Tibial nerve (tissue), 4 donors: ENCODE data around the gene MAP7D1.

Experiments used
- EP300 ChIP-seq, 2 donors: sonication (generic); formaldehyde crosslinking; IDR thresholded peaks; one replicate each; pipeline ENCODE4 v1.6.1; 2017; ENCODE audit warnings: antibody characterized with exemption in 2 of 2, mild to moderate bottlenecking in 1 of 2
- POLR2A ChIP-seq, 2 donors: fragments of 450-650 bp; IDR thresholded peaks; one replicate each; pipeline ENCODE4 v1.6.1; 2017; ENCODE audit warnings: antibody characterized with exemption in 2 of 2, mild to moderate bottlenecking in 2 of 2, moderate library complexity in 2 of 2
- TF ChIP-seq, protein P1 (sequence below), 5 experiments: fragments of 200-600 bp in 3 of 5; fragments of 450-650 bp in 2 of 5; sonication (generic) in 3 of 5; IDR thresholded peaks; one replicate each; pipeline ENCODE4 v1.5.1; 2016 to 2019; ENCODE audit warnings: antibody characterized with exemption in 5 of 5, mild to moderate bottlenecking in 3 of 5, moderate library complexity in 2 of 5

DNA sequence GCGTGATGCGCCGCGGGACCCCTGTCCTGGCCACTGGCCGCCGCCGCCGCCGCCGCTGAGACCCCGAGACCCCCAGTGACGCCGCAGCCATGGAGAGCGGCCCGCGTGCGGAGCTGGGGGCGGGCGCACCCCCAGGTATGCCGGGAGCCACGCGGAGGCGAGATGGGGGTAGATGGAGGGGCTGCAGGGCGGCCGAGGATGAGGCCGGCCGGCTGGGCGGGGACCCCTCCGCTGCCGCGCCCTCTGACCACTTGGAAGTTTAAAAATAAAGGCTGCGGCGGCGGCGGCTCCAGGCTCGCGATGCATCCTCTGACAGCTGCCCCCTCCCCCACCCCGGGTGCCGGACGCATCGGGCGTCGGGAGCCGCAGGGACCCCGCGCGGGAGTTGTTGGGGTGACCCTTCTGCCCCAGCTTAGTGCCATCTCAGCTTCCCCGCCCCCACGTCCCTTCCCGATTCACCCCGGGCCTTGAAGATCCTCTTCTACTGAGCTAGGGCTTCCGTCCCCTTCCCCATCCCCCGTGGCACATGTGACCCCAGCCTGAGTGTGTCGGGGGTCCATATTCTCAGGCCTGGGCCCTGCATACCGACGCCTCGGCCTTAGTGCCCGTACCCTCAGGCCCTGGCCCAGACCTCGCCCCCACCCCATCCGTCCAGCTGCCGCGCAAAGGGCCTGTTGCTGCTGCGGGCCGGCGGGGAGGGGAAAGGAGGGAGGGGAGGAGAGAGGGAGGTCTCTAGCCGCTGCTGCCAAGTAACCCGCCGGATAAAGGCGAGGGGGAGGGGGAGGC lies 562 bp downstream of the MAP7D1 start:
- TF ChIP-seq EP300 (IDR thresholded peaks at IDR 0.05) = peak in 1 of 2 donors; percentile 50
- TF ChIP-seq, protein P1, sequence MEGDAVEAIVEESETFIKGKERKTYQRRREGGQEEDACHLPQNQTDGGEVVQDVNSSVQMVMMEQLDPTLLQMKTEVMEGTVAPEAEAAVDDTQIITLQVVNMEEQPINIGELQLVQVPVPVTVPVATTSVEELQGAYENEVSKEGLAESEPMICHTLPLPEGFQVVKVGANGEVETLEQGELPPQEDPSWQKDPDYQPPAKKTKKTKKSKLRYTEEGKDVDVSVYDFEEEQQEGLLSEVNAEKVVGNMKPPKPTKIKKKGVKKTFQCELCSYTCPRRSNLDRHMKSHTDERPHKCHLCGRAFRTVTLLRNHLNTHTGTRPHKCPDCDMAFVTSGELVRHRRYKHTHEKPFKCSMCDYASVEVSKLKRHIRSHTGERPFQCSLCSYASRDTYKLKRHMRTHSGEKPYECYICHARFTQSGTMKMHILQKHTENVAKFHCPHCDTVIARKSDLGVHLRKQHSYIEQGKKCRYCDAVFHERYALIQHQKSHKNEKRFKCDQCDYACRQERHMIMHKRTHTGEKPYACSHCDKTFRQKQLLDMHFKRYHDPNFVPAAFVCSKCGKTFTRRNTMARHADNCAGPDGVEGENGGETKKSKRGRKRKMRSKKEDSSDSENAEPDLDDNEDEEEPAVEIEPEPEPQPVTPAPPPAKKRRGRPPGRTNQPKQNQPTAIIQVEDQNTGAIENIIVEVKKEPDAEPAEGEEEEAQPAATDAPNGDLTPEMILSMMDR (IDR thresholded peaks at IDR 0.05) = no peak
- TF ChIP-seq POLR2A (IDR thresholded peaks at IDR 0.05) = no peak
